CD4-positive, alpha-beta T cell (primary cell): Measurements from ENCODE around the gene SERTAD3. TPM values are rescaled to one million over a fixed set of nuclear protein-coding genes. Genes with fewer than 3 reads are reported as not detected.

Source experiments
- ATAC-seq: fragments of 200-7000 bp; cut with Tn5 transposase; one replicate; pipeline ENCODE4 v1.10.0; 2022; ENCODE audit warnings: mild to moderate bottlenecking; ENCODE audit not compliant: poor library complexity
- CTCF ChIA-PET: fragments of 350-600 bp; sonication (Branson Sonifier 250); formaldehyde crosslinking; loops from one replicate; lab custom pipeline; 2021; ENCODE audit warnings: antibody characterized with exemption, inconsistent platforms; lab: Charles Lee
- POLR2A ChIA-PET: fragments of 350-600 bp; sonication (Branson Sonifier 250); formaldehyde crosslinking; loops from one replicate; lab custom pipeline; 2021; ENCODE audit warnings: antibody characterized with exemption, inconsistent platforms; lab: Charles Lee
- DNase-seq, 14 experiments: peaks; one replicate each; pipeline ENCODE4 v3.0.0-alpha.2; 2013 to 2020; ENCODE audit warnings: mixed read lengths in 2 of 14
- H3K27ac ChIP-seq, 2 donors: one replicate each; pipeline versions ENCODE4 v1.5.1 to v1.7.0; 2013; ENCODE audit warnings: low read length in 2 of 2, low read depth in 1 of 2, mild to moderate bottlenecking in 1 of 2
- H3K27me3 ChIP-seq, 2 experiments: 1 replicate in 1 of 2; 2 replicates in 1 of 2; pipeline versions ENCODE4 v1.6.1 to v1.7.0; 2013; ENCODE audit warnings: low read length in 2 of 2, control low read depth in 1 of 2, mild to moderate bottlenecking in 1 of 2, moderate library complexity in 1 of 2; ENCODE audit not compliant: insufficient read depth in 2 of 2, control insufficient read depth in 1 of 2
- H3K36me3 ChIP-seq: one replicate; pipeline ENCODE4 v1.6.1; 2013; ENCODE audit warnings: low read length, control low read depth; ENCODE audit not compliant: insufficient read depth
- H3K4me1 ChIP-seq: one replicate; pipeline ENCODE4 v1.6.1; 2013; ENCODE audit warnings: low read length, control low read depth; ENCODE audit not compliant: insufficient read depth
- H3K4me3 ChIP-seq: one replicate; pipeline ENCODE4 v1.5.1; 2013; ENCODE audit warnings: mild to moderate bottlenecking, low read length, moderate library complexity
- H3K9me3 ChIP-seq, 2 experiments: 1 replicate in 1 of 2; 2 replicates in 1 of 2; pipeline versions ENCODE4 v1.6.1 to v1.7.0; 2013; ENCODE audit warnings: low read length in 2 of 2, mild to moderate bottlenecking in 2 of 2, control low read depth in 1 of 2, moderate library complexity in 1 of 2; ENCODE audit not compliant: control insufficient read depth in 1 of 2, insufficient read depth in 1 of 2
- H3K27ac Mint-ChIP-seq: one replicate; pipeline ENCODE4 v1.8.0; 2020; ENCODE audit warnings: mixed read lengths
- H3K27me3 Mint-ChIP-seq: one replicate; pipeline ENCODE4 v1.8.0; 2021; ENCODE audit warnings: mixed read lengths
- H3K36me3 Mint-ChIP-seq: one replicate; pipeline ENCODE4 v1.8.0; 2021; ENCODE audit warnings: low read depth, mixed read lengths
- H3K4me1 Mint-ChIP-seq: one replicate; pipeline ENCODE4 v1.8.0; 2021; ENCODE audit warnings: low read depth, mixed read lengths
- H3K4me3 Mint-ChIP-seq: one replicate; pipeline ENCODE4 v1.8.0; 2020; ENCODE audit warnings: mild to moderate bottlenecking, mixed read lengths
- H3K9me3 Mint-ChIP-seq: one replicate; pipeline ENCODE4 v1.8.0; 2020; ENCODE audit warnings: mixed read lengths
- CTCF ChIP-seq: fragments of 200-600 bp; IDR thresholded peaks from one replicate; pipeline ENCODE4 v1.8.0; 2022; ENCODE audit warnings: antibody characterized with exemption, mild to moderate bottlenecking
- intact Hi-C, 2 experiments: fragments of 100-400 bp; cut with DNase I in 1 of 2; cut with micrococcal nuclease in 1 of 2; formaldehyde crosslinking; loops; one replicate each; pipeline versions ENCODE4 v1.15.1 to v1.9.0; 2023 to 2025; cut with DNase I, micrococcal nuclease
- total RNA-seq, 174 experiments: library from RNA in 2 of 174; stranded (reverse) in 2 of 174; gene quantifications; one replicate each; pipeline ENCODE4 v1.2.3 and lab custom pipeline; 2021 to 2026

The SERTAD3 gene
- total RNA-seq, 2 experiments from 2014 or later: 17.4 to 19.2 TPM

- H3K27ac ChIP-seq: no peak overlapping the region
- ChIA-PET CTCF (no interaction called here), POLR2A (no interaction called here)
- DNase-seq (no peak), ATAC-seq (no peak)
- peaks cover 10% of the 10 kb centered on the region for H3K4me1 ChIP-seq
- no peak overlapping the region for H3K4me3 ChIP-seq
- Mint-ChIP-seq H3K4me3 (no peak overlapping the region), H3K4me1 (peaks cover 16% of the 10 kb centered on the region), H3K9me3 (no peaks in the 10 kb centered on the region), H3K27ac (no peak overlapping the region), H3K27me3 (no peaks in the 10 kb centered on the region), H3K36me3 (no peaks in the 10 kb centered on the region)
- intact Hi-C loops: no loop called here
- no peaks in the 10 kb centered on the region for H3K36me3 ChIP-seq
- no peaks in the 10 kb centered on the region for H3K9me3 ChIP-seq
- no peaks in the 10 kb centered on the region for H3K27me3 ChIP-seq
- TF ChIP-seq CTCF: no peak
These were observed 46.6 kb downstream of the SERTAD3 start for GRCh38 chr19:40397568-40397906.

GRCh38 chr19:40396886-40397567, 47.1 kb downstream of the SERTAD3 start:
- peak in 1 of 14 experiments; percentile 20 for DNase-seq

GRCh38 chr19:40395956-40396355, 48.2 kb downstream of the SERTAD3 start:
- CTCF ChIA-PET: no interaction called here
- no peaks in the 10 kb centered on the region for H3K9me3 ChIP-seq
- no peak overlapping the region for H3K27ac ChIP-seq
- peaks cover 9% of the 10 kb centered on the region for H3K4me1 ChIP-seq
- no peaks in the 10 kb centered on the region for H3K27me3 Mint-ChIP-seq
- ATAC-seq (no peak), DNase-seq (no peak)
- no peak overlapping the region for H3K4me3 ChIP-seq
- no peaks in the 10 kb centered on the region for H3K27me3 ChIP-seq
- intact Hi-C loops: no loop called here
- POLR2A ChIA-PET: interaction anchor here (1.5 kb wide), 1 partner anchor 48 kb away, joined by 3 read pairs; the partner anchor contains the start of gene C19orf47
- H3K36me3 ChIP-seq: no peaks in the 10 kb centered on the region
- no peak overlapping the region for H3K4me3 Mint-ChIP-seq
- H3K9me3 Mint-ChIP-seq: no peaks in the 10 kb centered on the region
- H3K27ac Mint-ChIP-seq: no peak overlapping the region
- no peaks in the 10 kb centered on the region for H3K36me3 Mint-ChIP-seq
- H3K4me1 Mint-ChIP-seq: peaks cover 16% of the 10 kb centered on the region
- TF ChIP-seq CTCF: no peak

More at GRCh38 chr19:40396886-40397567, 47.1 kb downstream of the SERTAD3 start:
- POLR2A ChIA-PET: interaction anchor here (1.5 kb wide), 1 partner anchor 49 kb away, joined by 3 read pairs; the partner anchor contains the start of gene C19orf47
- no peak for TF ChIP-seq CTCF
- H3K4me3 ChIP-seq: no peak overlapping the region
- Mint-ChIP-seq H3K36me3 (no peaks in the 10 kb centered on the region), H3K4me1 (peaks cover 16% of the 10 kb centered on the region), H3K27me3 (no peaks in the 10 kb centered on the region), H3K27ac (no peak overlapping the region), H3K4me3 (no peak overlapping the region), H3K9me3 (no peaks in the 10 kb centered on the region)
- no peak overlapping the region for H3K27ac ChIP-seq
- H3K9me3 ChIP-seq: no peaks in the 10 kb centered on the region
- peaks cover 9% of the 10 kb centered on the region for H3K4me1 ChIP-seq
- intact Hi-C loops: no loop called here
- H3K27me3 ChIP-seq: no peaks in the 10 kb centered on the region
- no peak for ATAC-seq
- H3K36me3 ChIP-seq: no peaks in the 10 kb centered on the region
- CTCF ChIA-PET: no interaction called here
